Measurements from ENCODE around the gene OPTC.
"Not testable (repeated sequence)": the region's sequence is repeated elsewhere in the genome, so short reads cannot be mapped to it uniquely, and the experiment has no call there.

The OPTC gene

GRCh38 chr1:203493901-203494300 is at the start of gene OPTC:
TSS of gene OPTC (plus strand) at chr1:203494153. CDS start at chr1:203496006, 1,853 bp downstream.
- no peak within 1 kb of the TSS for H3K27ac Mint-ChIP-seq
- H3K4me1 Mint-ChIP-seq: no peaks in the 10 kb centered on the region

DNA sequence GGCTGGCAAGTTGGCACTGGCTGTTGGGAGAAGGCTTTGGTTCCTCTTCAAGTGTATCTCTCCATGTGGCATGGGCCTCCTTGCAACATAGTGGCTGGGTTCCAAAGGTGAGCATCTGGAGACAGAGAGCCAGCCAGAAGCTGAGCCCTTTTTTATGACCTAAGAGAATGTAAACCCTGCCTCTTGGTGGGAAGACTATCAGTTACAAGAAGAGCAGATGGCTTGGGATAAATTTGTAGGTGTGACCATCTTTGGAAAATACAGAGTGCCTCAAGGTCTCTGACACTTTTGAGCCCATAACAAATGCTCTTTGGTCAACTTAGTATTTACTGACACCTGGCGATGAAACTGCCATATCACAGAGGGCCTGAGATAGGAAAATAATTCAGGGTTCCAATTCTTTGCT is 49.8 kb upstream of the OPTC start:
- Mint-ChIP-seq H3K36me3 (no peaks in the 10 kb centered on the region), H3K4me3 (no peak overlapping the region), H3K4me1 (no peaks in the 10 kb centered on the region), H3K27ac (no peak overlapping the region), H3K9me3 (no peaks in the 10 kb centered on the region)
- ATAC-seq: no peak
- DNase-seq (ENCODE audit: low spot score in 2 of 2): no peak

More at GRCh38 chr1:203493901-203494300, at the start of gene OPTC:
- ATAC-seq (no peak), DNase-seq (ENCODE audit: low spot score in 2 of 2) (no peak)
- no peaks in the 10 kb centered on the region for H3K9me3 Mint-ChIP-seq
- H3K4me3 Mint-ChIP-seq: no peak within 1 kb of the TSS
- peaks cover 6% of the 10 kb centered on the region for H3K36me3 Mint-ChIP-seq

DNA sequence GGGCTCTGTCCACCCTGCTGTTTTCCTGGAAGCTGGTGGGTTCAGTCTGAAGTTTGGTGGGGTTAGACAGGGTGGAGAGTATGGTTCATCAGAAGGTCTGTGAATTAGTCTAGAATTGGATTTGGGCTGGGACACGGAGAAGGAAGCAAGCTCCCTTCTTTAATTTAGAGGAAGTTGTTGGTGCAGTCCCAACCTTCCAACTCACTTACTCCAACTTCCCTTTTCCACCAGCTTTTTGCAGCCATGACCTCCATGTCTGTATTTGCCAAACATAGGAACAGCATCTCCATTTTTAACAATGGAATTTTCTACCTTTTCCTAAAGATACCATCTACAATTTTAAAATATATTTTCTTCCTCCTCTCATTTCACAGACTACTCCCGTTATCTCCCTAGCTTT is 46.8 kb upstream of the OPTC start:
- H3K4me3 Mint-ChIP-seq: no peak overlapping the region
- DNase-seq (ENCODE audit: low spot score in 2 of 2) (no peak), ATAC-seq (no peak)
- H3K9me3 Mint-ChIP-seq: no peaks in the 10 kb centered on the region
- H3K27ac Mint-ChIP-seq: no peak overlapping the region
- no peaks in the 10 kb centered on the region for H3K36me3 Mint-ChIP-seq
- H3K4me1 Mint-ChIP-seq: no peaks in the 10 kb centered on the region

- H3K27ac Mint-ChIP-seq: not testable (repeated sequence)
Observed at GRCh38 chr1:203447598-203447997, 46.4 kb upstream of the OPTC start.

DNA sequence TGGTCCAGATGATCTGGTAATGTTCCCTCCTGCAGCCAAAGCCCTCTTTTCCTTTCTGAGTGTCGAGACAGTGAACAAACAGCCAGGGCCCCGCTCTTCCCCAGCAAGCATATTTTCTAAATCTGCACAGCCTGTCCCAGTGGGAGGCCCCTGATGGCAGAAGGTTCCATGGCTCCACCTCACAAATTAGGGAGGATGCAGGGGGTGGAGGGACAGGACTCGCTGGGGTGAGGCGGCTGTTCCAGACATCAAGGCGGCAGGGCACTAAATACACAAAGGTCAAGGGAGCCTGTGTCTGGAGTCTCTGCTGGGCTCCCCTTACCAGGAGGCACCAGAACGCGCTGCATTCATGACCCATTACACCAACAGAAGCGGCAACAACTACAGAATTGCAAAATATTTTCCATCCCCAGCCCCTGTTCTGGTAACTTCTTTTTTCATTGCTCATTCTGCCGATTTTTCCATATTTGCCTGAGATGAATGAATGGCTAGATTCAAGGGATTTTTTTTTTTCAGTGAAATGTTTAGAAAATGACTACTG is 45.4 kb upstream of the OPTC start:
- H3K27ac Mint-ChIP-seq: no peak overlapping the region
- no peaks in the 10 kb centered on the region for H3K4me1 Mint-ChIP-seq
- ATAC-seq (no peak), DNase-seq (ENCODE audit: low spot score in 2 of 2) (no peak)
- no peaks in the 10 kb centered on the region for H3K9me3 Mint-ChIP-seq
- no peaks in the 10 kb centered on the region for H3K36me3 Mint-ChIP-seq
- no peak overlapping the region for H3K4me3 Mint-ChIP-seq

More at GRCh38 chr1:203447598-203447997, 46.4 kb upstream of the OPTC start:
- not testable (repeated sequence) for H3K36me3 Mint-ChIP-seq; H3K9me3 Mint-ChIP-seq; ATAC-seq; DNase-seq (ENCODE audit: low spot score in 2 of 2); H3K4me3 Mint-ChIP-seq; H3K4me1 Mint-ChIP-seq

- ATAC-seq (no peak), DNase-seq (ENCODE audit: low spot score in 2 of 2) (no peak)
- H3K4me3 Mint-ChIP-seq: no peak overlapping the region
- no peaks in the 10 kb centered on the region for H3K4me1 Mint-ChIP-seq
- H3K9me3 Mint-ChIP-seq: no peaks in the 10 kb centered on the region
- no peaks in the 10 kb centered on the region for H3K36me3 Mint-ChIP-seq
- no peak overlapping the region for H3K27ac Mint-ChIP-seq
Observed at GRCh38 chr1:203450001-203450400, 44.0 kb upstream of the OPTC start.

- Mint-ChIP-seq H3K27ac (no peak overlapping the region), H3K4me3 (no peak overlapping the region), H3K36me3 (no peaks in the 10 kb centered on the region), H3K9me3 (no peaks in the 10 kb centered on the region), H3K4me1 (no peaks in the 10 kb centered on the region)
- DNase-seq (ENCODE audit: low spot score in 2 of 2) (no peak), ATAC-seq (no peak)
Observed at GRCh38 chr1:203450479-203451149, 43.3 kb upstream of the OPTC start.

DNA sequence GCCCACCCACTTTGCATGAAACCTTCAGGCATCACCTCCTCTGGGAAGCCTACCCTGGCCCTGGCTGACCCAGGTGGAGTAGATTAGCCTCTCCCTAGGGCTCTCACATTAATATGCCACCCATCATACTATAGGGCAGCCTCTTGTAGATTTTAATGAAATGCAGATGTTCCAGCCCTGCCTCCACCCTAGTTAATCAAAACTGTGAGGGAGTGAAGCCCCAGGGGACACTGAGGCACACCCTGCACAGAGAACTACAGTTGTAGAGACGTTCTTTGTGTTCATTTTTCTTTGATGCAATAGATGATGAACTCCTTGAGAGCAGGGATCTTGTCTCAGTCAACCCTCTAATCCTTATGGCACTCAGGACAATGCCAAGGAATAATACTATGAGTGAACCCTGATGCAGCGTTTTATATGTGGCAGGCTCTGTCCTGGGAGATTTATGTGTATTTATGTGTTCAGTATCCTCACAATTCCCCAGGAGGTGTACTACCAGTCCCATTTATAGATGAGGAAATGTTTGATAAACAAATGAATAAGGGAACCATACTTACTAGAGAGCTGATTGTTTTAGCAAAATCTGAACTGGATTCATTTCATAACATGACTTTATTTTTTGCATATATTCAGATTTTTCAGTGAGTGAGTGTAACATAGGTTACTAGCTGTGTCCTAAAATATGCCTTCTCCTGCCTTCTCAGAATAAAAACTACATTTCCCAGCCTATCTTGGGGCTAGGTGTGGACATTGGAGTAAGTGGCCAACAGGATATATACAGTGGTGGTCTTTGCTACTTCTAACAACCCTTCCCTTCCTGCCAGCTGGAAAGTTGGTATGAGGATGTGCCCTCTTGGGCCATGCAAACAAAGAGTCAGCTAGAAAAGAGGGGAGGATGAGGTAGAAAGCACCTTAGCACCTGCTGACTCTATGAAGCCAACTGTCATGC is 41.8 kb upstream of the OPTC start:
- Mint-ChIP-seq H3K4me1 (no peaks in the 10 kb centered on the region), H3K27ac (no peak overlapping the region), H3K36me3 (no peaks in the 10 kb centered on the region), H3K4me3 (no peak overlapping the region), H3K9me3 (no peaks in the 10 kb centered on the region)
- ATAC-seq (no peak), DNase-seq (ENCODE audit: low spot score in 2 of 2) (no peak)

- no peaks in the 10 kb centered on the region for H3K4me1 Mint-ChIP-seq
- ATAC-seq (no peak), DNase-seq (ENCODE audit: low spot score in 2 of 2) (no peak)
- H3K4me3 Mint-ChIP-seq: no peak overlapping the region
- H3K36me3 Mint-ChIP-seq: no peaks in the 10 kb centered on the region
- no peaks in the 10 kb centered on the region for H3K9me3 Mint-ChIP-seq
- no peak overlapping the region for H3K27ac Mint-ChIP-seq
Observed at GRCh38 chr1:203453016-203453415, 40.9 kb upstream of the OPTC start.

- ATAC-seq (no peak), DNase-seq (ENCODE audit: low spot score in 2 of 2) (no peak)
- Mint-ChIP-seq H3K36me3 (no peaks in the 10 kb centered on the region), H3K4me3 (no peak overlapping the region), H3K9me3 (no peaks in the 10 kb centered on the region), H3K27ac (no peak overlapping the region), H3K4me1 (no peaks in the 10 kb centered on the region)
Observed at GRCh38 chr1:203453616-203454015, 40.3 kb upstream of the OPTC start.

DNA sequence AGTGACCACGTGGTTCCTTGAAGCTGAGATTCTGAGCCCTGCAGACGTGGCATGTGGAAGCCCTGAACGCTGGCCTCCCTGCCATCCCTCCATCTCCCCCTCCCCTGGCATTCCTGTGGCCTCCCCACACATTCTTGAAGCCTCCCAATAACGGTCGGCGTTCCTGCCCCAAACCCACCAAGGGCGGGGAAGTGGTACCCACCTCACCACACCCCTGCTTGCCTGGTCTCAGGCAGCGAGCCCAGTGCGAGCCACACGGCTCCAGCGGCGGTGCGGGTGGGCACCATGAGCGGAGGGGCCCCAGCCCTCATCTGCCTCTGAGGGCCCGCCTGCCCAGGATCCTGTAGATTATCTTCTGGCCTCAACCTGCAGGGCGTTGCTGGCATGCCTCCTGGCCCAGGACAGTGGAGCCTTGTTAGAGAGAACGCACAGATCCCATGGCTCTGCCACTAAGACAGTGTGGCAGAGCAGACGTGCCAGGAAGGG is 38.9 kb upstream of the OPTC start:
- no peak overlapping the region for H3K4me3 Mint-ChIP-seq
- H3K36me3 Mint-ChIP-seq: no peaks in the 10 kb centered on the region
- DNase-seq (ENCODE audit: low spot score in 2 of 2) (no peak), ATAC-seq (no peak)
- H3K4me1 Mint-ChIP-seq: no peaks in the 10 kb centered on the region
- no peaks in the 10 kb centered on the region for H3K9me3 Mint-ChIP-seq
- H3K27ac Mint-ChIP-seq: no peak overlapping the region

DNA sequence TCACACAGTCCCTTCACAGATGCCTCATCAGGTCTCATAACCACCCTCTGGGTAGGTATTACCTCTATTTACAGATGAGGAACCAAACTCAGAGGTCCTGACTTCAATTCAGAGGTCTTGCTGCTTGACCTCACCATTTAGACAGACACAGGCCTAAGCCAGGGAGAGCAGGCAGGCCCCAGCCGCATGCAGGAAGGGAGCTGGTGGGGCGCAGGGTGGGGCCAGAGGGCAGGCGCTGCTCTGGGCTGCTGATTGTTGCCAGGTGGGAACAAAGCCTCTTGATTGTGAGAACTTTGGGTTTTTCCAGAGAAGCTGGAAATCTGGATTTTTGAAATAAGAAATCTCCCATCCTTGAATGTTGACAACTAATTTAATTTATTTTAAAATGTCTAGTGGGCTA is 38.2 kb upstream of the OPTC start:
- ATAC-seq: no peak
- no peaks in the 10 kb centered on the region for H3K36me3 Mint-ChIP-seq
- no peak for DNase-seq (ENCODE audit: low spot score in 2 of 2)
- H3K4me1 Mint-ChIP-seq: no peaks in the 10 kb centered on the region
- no peaks in the 10 kb centered on the region for H3K9me3 Mint-ChIP-seq
- H3K4me3 Mint-ChIP-seq: no peak overlapping the region
- H3K27ac Mint-ChIP-seq: no peak overlapping the region

DNA sequence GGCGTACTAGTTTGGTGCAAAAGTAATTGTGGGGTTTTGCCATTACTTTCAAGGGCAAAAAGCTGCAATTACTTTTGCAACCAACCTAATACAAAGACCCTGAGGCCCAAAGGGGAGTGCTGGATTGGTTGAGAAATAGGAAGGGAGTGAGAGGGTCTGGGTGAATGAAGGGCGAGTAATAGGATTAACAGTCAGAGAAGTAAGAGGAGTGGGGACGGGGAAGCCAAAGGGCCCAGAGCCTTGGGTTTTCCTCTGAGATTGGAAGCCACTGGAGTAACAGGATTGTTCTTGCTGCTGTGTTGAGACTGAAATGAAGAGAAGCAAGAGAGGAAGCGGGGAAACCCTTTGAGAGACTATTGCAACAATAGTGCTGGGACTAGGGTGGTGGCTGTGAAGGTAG is 37.4 kb upstream of the OPTC start:
- Mint-ChIP-seq H3K36me3 (no peaks in the 10 kb centered on the region), H3K4me3 (no peak overlapping the region), H3K27ac (no peak overlapping the region), H3K4me1 (no peaks in the 10 kb centered on the region), H3K9me3 (no peaks in the 10 kb centered on the region)
- ATAC-seq: no peak
- no peak for DNase-seq (ENCODE audit: low spot score in 2 of 2)

DNA sequence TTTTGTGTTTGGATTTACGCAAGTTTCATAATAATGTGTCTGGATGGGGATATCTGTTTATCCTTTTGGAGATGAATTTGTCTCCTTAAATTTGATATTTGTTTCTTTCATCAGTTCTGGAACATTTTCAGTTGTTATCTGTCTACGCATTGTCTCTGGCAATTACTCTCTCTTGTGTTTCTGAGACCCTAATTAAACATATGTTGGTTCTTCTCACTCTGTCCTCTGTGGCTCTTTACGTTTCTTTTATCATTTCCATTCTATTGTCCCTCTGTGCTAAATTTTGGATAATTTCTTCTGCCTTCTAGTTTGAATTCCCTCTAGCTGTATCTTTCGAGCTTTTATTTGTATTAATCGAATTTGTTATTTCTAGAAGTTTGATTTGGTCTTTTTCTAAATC is 35.9 kb upstream of the OPTC start:
- no peaks in the 10 kb centered on the region for H3K4me1 Mint-ChIP-seq
- DNase-seq (ENCODE audit: low spot score in 2 of 2): no peak
- H3K9me3 Mint-ChIP-seq: no peaks in the 10 kb centered on the region

GRCh38 chr1:203459671-203460201 is 34.2 kb upstream of the OPTC start:
- H3K4me1 Mint-ChIP-seq: no peaks in the 10 kb centered on the region
- no peak for DNase-seq (ENCODE audit: low spot score in 2 of 2)
- no peak for ATAC-seq
- H3K36me3 Mint-ChIP-seq: no peaks in the 10 kb centered on the region
- no peaks in the 10 kb centered on the region for H3K9me3 Mint-ChIP-seq
- no peak overlapping the region for H3K27ac Mint-ChIP-seq
- H3K4me3 Mint-ChIP-seq: no peak overlapping the region

More for the DNA sequence above, 35.9 kb upstream of the OPTC start:
- Mint-ChIP-seq H3K36me3 (no peaks in the 10 kb centered on the region), H3K4me3 (no peak overlapping the region), H3K27ac (no peak overlapping the region)
- ATAC-seq: no peak

Data from stimulated activated effector memory CD8-positive, alpha-beta T cell treated with anti-CD3 and anti-CD28 coated beads, Interleukin-12 subunit alpha, Interleukin-12 subunit beta, amount 100 ng/mL, for 72 hours (primary cell).